ENCODE measurements around the gene HHIP.

Gene HHIP

GRCh38 chr4:144633215-144633614 lies 12.7 kb upstream of the HHIP start:
- H3K27me3 ChIP-seq (ENCODE audit: control insufficient read depth, low read length) = peaks cover 4% of the 10 kb centered on the region; the same call in 1 of the 2 replicates
- no peaks in the 10 kb centered on the region for H3K9me3 ChIP-seq (ENCODE audit: control insufficient read depth, insufficient read depth, low read length)
- H3K27ac ChIP-seq (ENCODE audit: low read depth, low read length) = no peak overlapping the region
- TF ChIP-seq CTCF (IDR thresholded peaks at IDR 0.05; ENCODE audit: low read depth, low read length, poor library complexity, severe bottlenecking) (no peak), EZH2phosphoT487 (IDR thresholded peaks at IDR 0.05; ENCODE audit: borderline replicate concordance, low read length) (no peak)
- no peaks in the 10 kb centered on the region for H3K36me3 ChIP-seq (ENCODE audit: control insufficient read depth, low read length)
- no peak overlapping the region for H3K4me2 ChIP-seq (ENCODE audit: low read length)
- H4K20me1 ChIP-seq (ENCODE audit: control insufficient read depth, insufficient read depth, low read depth, low read length) = no peaks in the 10 kb centered on the region
- no peaks in the 10 kb centered on the region for H3F3A ChIP-seq (ENCODE audit: control insufficient read depth, insufficient read depth)
- H3K4me1 ChIP-seq (ENCODE audit: control insufficient read depth, low read length) = no peaks in the 10 kb centered on the region
- H3K79me2 ChIP-seq (ENCODE audit: control insufficient read depth, low read length) = no peaks in the 10 kb centered on the region
- no peak overlapping the region for H3K4me3 ChIP-seq (ENCODE audit: low read length)
- no peaks in the 10 kb centered on the region for H3K9me2 ChIP-seq (replicated peaks; ENCODE audit: control insufficient read depth, low read length)

GRCh38 chr4:144634978-144635747 lies 10.8 kb upstream of the HHIP start:
- no peak overlapping the region for H3K27ac ChIP-seq (ENCODE audit: low read depth, low read length)
- no peaks in the 10 kb centered on the region for H4K20me1 ChIP-seq (ENCODE audit: control insufficient read depth, insufficient read depth, low read depth, low read length)
- H3K4me3 ChIP-seq (ENCODE audit: low read length) = no peak overlapping the region
- H3K4me1 ChIP-seq (ENCODE audit: control insufficient read depth, low read length) = no peaks in the 10 kb centered on the region
- no peaks in the 10 kb centered on the region for H3K9me3 ChIP-seq (ENCODE audit: control insufficient read depth, insufficient read depth, low read length)
- H3K79me2 ChIP-seq (ENCODE audit: control insufficient read depth, low read length) = no peaks in the 10 kb centered on the region
- H3F3A ChIP-seq (ENCODE audit: control insufficient read depth, insufficient read depth) = no peaks in the 10 kb centered on the region
- no peak overlapping the region for H3K4me2 ChIP-seq (ENCODE audit: low read length)
- TF ChIP-seq CTCF (IDR thresholded peaks at IDR 0.05; ENCODE audit: low read depth, low read length, poor library complexity, severe bottlenecking) (no peak), EZH2phosphoT487 (IDR thresholded peaks at IDR 0.05; ENCODE audit: borderline replicate concordance, low read length) (no peak)
- peaks cover 4% of the 10 kb centered on the region; the same call in 1 of the 2 replicates for H3K27me3 ChIP-seq (ENCODE audit: control insufficient read depth, low read length)
- no peaks in the 10 kb centered on the region for H3K9me2 ChIP-seq (replicated peaks; ENCODE audit: control insufficient read depth, low read length)
- no peaks in the 10 kb centered on the region for H3K36me3 ChIP-seq (ENCODE audit: control insufficient read depth, low read length)

GRCh38 chr4:144644368-144645101 lies 1.4 kb upstream of the HHIP start:
- no peaks in the 10 kb centered on the region for H3K4me1 ChIP-seq (ENCODE audit: control insufficient read depth, low read length)
- no peak overlapping the region for H3K4me2 ChIP-seq (ENCODE audit: low read length)
- H3K4me3 ChIP-seq (ENCODE audit: low read length) = no peak overlapping the region
- H3K9me2 ChIP-seq (replicated peaks; ENCODE audit: control insufficient read depth, low read length) = no peaks in the 10 kb centered on the region
- H3K79me2 ChIP-seq (ENCODE audit: control insufficient read depth, low read length) = no peaks in the 10 kb centered on the region
- H3F3A ChIP-seq (ENCODE audit: control insufficient read depth, insufficient read depth) = no peaks in the 10 kb centered on the region
- peaks cover 24% of the 10 kb centered on the region for H3K27me3 ChIP-seq (ENCODE audit: control insufficient read depth, low read length)
- H3K9me3 ChIP-seq (ENCODE audit: control insufficient read depth, insufficient read depth, low read length) = no peaks in the 10 kb centered on the region
- H4K20me1 ChIP-seq (ENCODE audit: control insufficient read depth, insufficient read depth, low read depth, low read length) = no peaks in the 10 kb centered on the region
- no peaks in the 10 kb centered on the region for H3K36me3 ChIP-seq (ENCODE audit: control insufficient read depth, low read length)
- TF ChIP-seq EZH2phosphoT487 (IDR thresholded peaks at IDR 0.05; ENCODE audit: borderline replicate concordance, low read length) (no peak), CTCF (IDR thresholded peaks at IDR 0.05; ENCODE audit: low read depth, low read length, poor library complexity, severe bottlenecking) (no peak)
- no peak overlapping the region for H3K27ac ChIP-seq (ENCODE audit: low read depth, low read length)

Measured in DOHH2 (cell line).